ENCODE results near the gene MARK1.
"Not testable (repeated sequence)": the region's sequence is repeated elsewhere in the genome, so short reads cannot be mapped to it uniquely, and the experiment has no call there.

Gene MARK1

GRCh38 chr1:220631238-220631815, 103.4 kb downstream of the MARK1 start:
- DNase-seq, result no peak

- DNase-seq, result no peak
These were observed 109.8 kb downstream of the MARK1 start for GRCh38 chr1:220637759-220638158.

GRCh38 chr1:220642285-220642684, 114.3 kb downstream of the MARK1 start:
- DNase-seq, result no peak

- no peak for DNase-seq
These were observed 125.1 kb downstream of the MARK1 start for GRCh38 chr1:220652995-220653394.

GRCh38 chr1:220655509-220655908, 127.6 kb downstream of the MARK1 start:
- DNase-seq, result no peak

GRCh38 chr1:220655961-220656740, 128.2 kb downstream of the MARK1 start:
- no peak for DNase-seq

- no peak for DNase-seq
These were observed 138.4 kb downstream of the MARK1 start for GRCh38 chr1:220666349-220666748.

- no peak for DNase-seq
These were observed 141.1 kb downstream of the MARK1 start for GRCh38 chr1:220669005-220669404.

- DNase-seq, result no peak
These were observed 142.4 kb downstream of the MARK1 start for GRCh38 chr1:220670365-220670764.

- DNase-seq, result no peak
These were observed 146.0 kb downstream of the MARK1 start for GRCh38 chr1:220673921-220674320.

- no peak for DNase-seq
These were observed 149.3 kb downstream of the MARK1 start for GRCh38 chr1:220677251-220677650.

GRCh38 chr1:220680085-220680687, 152.2 kb downstream of the MARK1 start:
- no peak for DNase-seq

- no peak for DNase-seq
These were observed 153.4 kb downstream of the MARK1 start for GRCh38 chr1:220681220-220681880.

GRCh38 chr1:220682901-220683576, 155.1 kb downstream of the MARK1 start:
- DNase-seq, result no peak

- DNase-seq, result not testable (repeated sequence)
These were observed 155.8 kb downstream of the MARK1 start for GRCh38 chr1:220683716-220684115.

GRCh38 chr1:220684890-220685289, 157.0 kb downstream of the MARK1 start:
- DNase-seq, result no peak

GRCh38 chr1:220685879-220686278, 157.9 kb downstream of the MARK1 start:
- no peak for DNase-seq

GRCh38 chr1:220687809-220688208, 159.9 kb downstream of the MARK1 start:
- no peak for DNase-seq

- DNase-seq, result no peak
These were observed 161.7 kb downstream of the MARK1 start for GRCh38 chr1:220689666-220690065.

- peak; percentile 93 for DNase-seq
These were observed 162.5 kb downstream of the MARK1 start, which contains the start of gene C1orf115 for GRCh38 chr1:220690140-220691052. Gene C1orf115, plus strand, starts transcription at chr1:220690363. Its CDS starts 40 bp downstream, at chr1:220690403.

- DNase-seq, result no peak
These were observed 163.2 kb downstream of the MARK1 start for GRCh38 chr1:220691053-220691684.

Data from NCI-H1048 (cell line).